Measurements from ENCODE around the gene ERVFRD-1. TPM values are rescaled to one million over a fixed set of nuclear protein-coding genes. Genes with fewer than 3 reads are reported as not detected.
A peak's percentile ranks its signal among the peaks of the same experiment; 100 is the strongest.

The ERVFRD-1 gene
- total and polyA plus RNA-seq, 2 of the 13 experiments (the other 11 are each of a cell fraction or from before 2014, with no cell fraction given), result not detected

GRCh38 chr6:11093626-11094410 lies 17.7 kb downstream of the ERVFRD-1 start, which contains the start of gene SMIM13:
Gene SMIM13, plus strand, starts transcription at chr6:11093834. Its CDS starts 480 bp downstream, at chr6:11094314.
- Histone ChIP-seq H3K9ac (ENCODE audit: insufficient read depth, low read depth, low read length) (peak within 1 kb of the TSS; percentile 85), H3K4me3 (replicated peaks in 1 of 3; ENCODE audit: insufficient read depth in 1 of 3, low read depth in 2 of 3, low read length in 3 of 3) (peak within 1 kb of the TSS; percentile 93 to 99 (median 97)), H2AFZ (ENCODE audit: low read length) (peak within 1 kb of the TSS; percentile 81), H3K4me2 (ENCODE audit: low read depth, low read length) (peak within 1 kb of the TSS; percentile 86), H3K79me2 (ENCODE audit: insufficient read depth, low read length) (peaks cover 45% of the 10 kb centered on the region), H3K9me3 (ENCODE audit: low read length) (no peaks in the 10 kb centered on the region), H3K36me3 (replicated peaks in 1 of 2; ENCODE audit: control insufficient read depth in 1 of 2, insufficient read depth in 2 of 2, low read length in 2 of 2) (no peaks in the 10 kb centered on the region), H3K27me3 (ENCODE audit: control insufficient read depth in 1 of 2, insufficient read depth in 2 of 2, low read length in 2 of 2) (no peaks in the 10 kb centered on the region; a peak in 1 of 5 replicates), H3K27ac (ENCODE audit: extremely low read length, insufficient read depth, low read length) (peak within 1 kb of the TSS; percentile 90), H4K20me1 (ENCODE audit: insufficient read depth, low read length) (peaks cover 9% of the 10 kb centered on the region; the same call in 1 of the 2 replicates), H3K4me1 (ENCODE audit: insufficient read depth, low read length) (peaks cover 44% of the 10 kb centered on the region)
- in situ Hi-C loops (cut with HindIII; ENCODE audit: extremely low pct_ligation_motif_present, low pct_unique_long_range_greater_than_20kb), result no loop called here
- FAIRE-seq, result peak; percentile 83
- CTCF ChIA-PET (ENCODE audit: low intra/inter-chr PET ratio, low total read pairs), result interaction anchor here (0.9 to 1.2 kb wide), 2 partner anchors 402 to 482 kb away, joined by 4 read pairs; no protein-coding TSS in a partner anchor
- DNase-seq (ENCODE audit: low spot score), result peak; percentile 98
- POLR2A ChIA-PET, result interaction anchor here (0.6 to 1.4 kb wide), 19 partner anchors 11 to 477 kb away, joined by 3 to 13 read pairs (median 3); partner anchors contain the start of genes ERVFRD-1 and TMEM14C
- intact Hi-C loops (cut with micrococcal nuclease; ENCODE audit: unreplicated experiment), result loop anchor here (1.0 to 5.0 kb wide), 4 partner anchors 48 to 481 kb away; partner anchors contain the start of gene TMEM170B
- ATAC-seq, result peak; percentile 97
- no TSS peak for BruUV-seq (replicated peaks)
- WGBS (ENCODE audit: low lambda C conversion rate), result 2% methylated on average over 6 of the region's 90 CpGs
- peak; percentile 68; the same call in 1 of the 2 replicates for TF ChIP-seq ZNF609 (CRISPR knock-in tag; IDR thresholded peaks at IDR 0.05; ENCODE audit: borderline replicate concordance)
- no peak for TF ChIP-seq THYN1 (CRISPR knock-in tag; IDR thresholded peaks at IDR 0.05; ENCODE audit: borderline replicate concordance, low read depth)
- peak; percentile 58 for TF ChIP-seq EEA1 (CRISPR knock-in tag; IDR thresholded peaks at IDR 0.05; ENCODE audit: borderline replicate concordance)
- no peak for TF ChIP-seq MBD4 (IDR thresholded peaks at IDR 0.05; ENCODE audit: borderline replicate concordance, low read length)
- peak; percentile 52 for TF ChIP-seq HNRNPK (IDR thresholded peaks at IDR 0.05; ENCODE audit: low read depth, low read length, poor library complexity, severe bottlenecking)
- TF ChIP-seq ZFP1 (CRISPR knock-in tag; IDR thresholded peaks at IDR 0.05), result peak; percentile 85; the same call in 1 of the 2 replicates
- peak; percentile 79 for TF ChIP-seq ZBTB38 (CRISPR knock-in tag; IDR thresholded peaks at IDR 0.05)
- peak; percentile 67; the same call in 1 of the 2 replicates for TF ChIP-seq ZNF737 (CRISPR knock-in tag; IDR thresholded peaks at IDR 0.05; ENCODE audit: borderline replicate concordance)
- TF ChIP-seq ZNF639 (CRISPR knock-in tag; conservative IDR thresholded peaks at IDR 0.05), result peak; percentile 32; the same call in 1 of the 2 replicates
- TF ChIP-seq MEIS1 (CRISPR knock-in tag; IDR thresholded peaks at IDR 0.05; ENCODE audit: borderline replicate concordance), result no peak; the same call in 1 of the 2 replicates
- TF ChIP-seq ZNF362 (CRISPR knock-in tag; IDR thresholded peaks at IDR 0.05; ENCODE audit: borderline replicate concordance), result 0 out of 2 replicates have a peak, but pooled peaks have one; percentile 9
- peak; percentile 91 for TF ChIP-seq ZSCAN5A (CRISPR knock-in tag; IDR thresholded peaks at IDR 0.05; ENCODE audit: borderline replicate concordance)

All from HepG2 (cell line).